Upper lobe of left lung (tissue), 4 donors: ENCODE measurements around the gene ZNF627.

ENCODE experiments used
- EP300 ChIP-seq, 4 donors: sonication (generic); formaldehyde crosslinking; IDR thresholded peaks; one replicate each; pipeline ENCODE4 v1.5.1; 2017; ENCODE audit warnings: antibody characterized with exemption in 4 of 4, control low read depth in 2 of 4
- POLR2A ChIP-seq, 4 donors: fragments of 450-650 bp; IDR thresholded peaks; one replicate each; pipeline ENCODE4 v1.5.1; 2016 to 2017; ENCODE audit warnings: antibody characterized with exemption in 4 of 4, mild to moderate bottlenecking in 2 of 4
- POLR2AphosphoS5 ChIP-seq, 2 donors: sonication (generic); formaldehyde crosslinking; IDR thresholded peaks; one replicate each; pipeline ENCODE4 v1.5.1; 2017; ENCODE audit warnings: antibody characterized with exemption in 2 of 2

DNA sequence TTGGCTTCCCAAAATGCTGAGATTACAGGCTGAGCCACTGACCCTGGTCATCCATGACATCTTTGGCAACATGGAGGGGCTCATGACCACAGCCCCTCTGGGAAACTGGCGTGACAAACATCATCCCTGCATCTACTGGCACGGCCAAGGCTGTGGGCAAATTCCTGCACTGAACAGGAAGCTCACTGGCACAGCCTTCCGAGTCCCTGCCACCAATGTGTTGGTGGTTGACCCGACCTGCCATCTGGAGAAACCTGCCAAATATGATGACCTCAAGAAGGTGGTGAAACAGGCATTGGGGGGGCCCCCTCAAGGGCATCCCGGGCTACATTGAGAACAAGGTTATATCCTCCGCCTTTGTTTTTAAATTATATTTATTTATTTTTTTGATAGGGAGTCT, 11.0 kb upstream of the ZNF627 start:
- TF ChIP-seq POLR2AphosphoS5 (IDR thresholded peaks at IDR 0.05) (no peak), EP300 (IDR thresholded peaks at IDR 0.05) (no peak), POLR2A (IDR thresholded peaks at IDR 0.05) (no peak)
